COLO668 (cell line): ENCODE measurements around the gene ARHGAP26.

Experiments used
- DNase-seq: peaks from one replicate; lab custom pipeline; 2025; ENCODE audit not compliant: unreplicated experiment; lab: John Stamatoyannopoulos, UW

Gene ARHGAP26

DNA sequence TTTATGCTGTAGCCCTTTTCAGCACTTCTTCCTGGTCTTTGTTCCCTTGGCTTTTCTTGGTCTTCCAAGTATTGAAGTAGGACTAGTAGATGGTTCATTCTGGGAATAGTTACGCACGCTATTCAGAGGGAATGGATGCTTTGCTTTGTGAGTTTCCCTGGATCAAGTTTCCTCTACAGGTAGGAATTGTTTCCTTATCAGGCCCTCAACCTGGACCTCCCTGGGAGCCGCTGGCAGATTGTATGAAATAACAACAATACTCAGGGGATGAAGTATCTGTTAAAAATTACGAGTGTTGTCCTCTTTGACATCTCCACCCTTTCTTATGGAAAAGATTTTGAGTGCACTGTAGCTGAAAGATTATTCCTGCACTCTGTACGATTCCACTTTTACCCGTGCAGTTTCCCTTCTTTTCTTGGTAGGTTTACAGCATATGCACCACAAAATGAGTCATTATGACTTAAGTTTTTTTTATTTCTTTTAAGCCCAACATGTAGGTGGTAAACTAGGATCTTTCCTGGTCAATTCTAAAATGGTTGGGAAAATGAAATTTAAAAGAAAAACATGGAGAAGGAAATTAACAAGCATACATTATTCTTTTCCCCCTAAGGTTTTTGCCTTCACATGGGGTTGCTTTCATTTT, 57.9 kb downstream of the ARHGAP26 start:
- no peak for DNase-seq

DNA sequence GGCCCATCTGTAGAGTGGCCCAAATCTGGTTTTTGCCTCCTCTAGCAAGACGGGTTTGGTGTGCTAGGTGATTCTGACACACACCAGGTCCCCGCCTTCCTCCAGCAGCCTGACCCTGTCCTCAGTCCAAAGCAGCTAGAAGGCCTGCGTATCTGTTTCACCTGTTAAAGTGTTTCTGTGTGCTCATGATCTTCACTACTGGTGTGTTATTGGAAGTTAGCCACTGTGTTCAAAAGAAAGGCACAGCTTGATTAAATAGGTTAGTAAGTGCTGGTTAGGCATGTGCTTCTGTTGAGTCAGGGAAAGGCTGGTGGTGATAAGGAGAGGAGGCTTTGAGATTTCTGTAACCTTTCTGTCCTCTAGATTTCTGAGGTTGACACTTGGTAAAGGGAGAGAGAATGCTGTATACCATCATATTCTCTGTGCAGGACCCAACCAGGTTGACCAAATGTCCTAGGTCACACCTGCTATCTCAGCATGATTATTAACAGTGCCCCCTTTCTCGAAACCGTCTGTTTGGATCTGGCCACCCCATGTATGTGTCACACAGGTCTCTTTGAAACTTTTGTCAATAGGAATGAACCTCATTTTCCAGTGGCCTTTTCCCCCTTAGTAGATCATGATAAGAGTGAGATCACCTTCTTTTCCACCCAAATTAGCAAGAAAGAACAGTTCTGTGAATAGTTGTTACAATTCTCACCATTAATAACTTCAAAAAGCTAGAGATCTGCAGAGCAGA, 58.8 kb downstream of the ARHGAP26 start:
- DNase-seq = no peak

DNA sequence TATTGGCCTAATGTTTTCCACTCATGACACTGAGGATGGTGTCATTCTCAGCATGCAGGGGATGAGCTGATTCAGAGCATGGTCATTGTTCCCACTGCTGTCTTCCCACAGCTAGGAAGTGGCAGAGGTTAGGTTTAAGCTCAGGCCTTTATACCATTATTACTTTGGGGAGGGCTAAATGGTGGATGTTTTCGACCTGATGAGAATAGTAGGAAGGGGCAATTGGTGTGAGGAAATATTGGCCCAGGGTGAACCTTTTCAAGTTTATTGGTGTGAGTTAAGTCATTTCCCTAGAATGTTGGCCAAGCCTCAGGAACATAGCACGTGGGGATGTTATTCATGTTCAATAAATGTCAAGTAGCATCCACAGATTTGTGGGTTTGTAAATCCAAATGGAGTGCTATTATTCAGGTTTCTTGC, 59.6 kb downstream of the ARHGAP26 start:
- no peak for DNase-seq

DNA sequence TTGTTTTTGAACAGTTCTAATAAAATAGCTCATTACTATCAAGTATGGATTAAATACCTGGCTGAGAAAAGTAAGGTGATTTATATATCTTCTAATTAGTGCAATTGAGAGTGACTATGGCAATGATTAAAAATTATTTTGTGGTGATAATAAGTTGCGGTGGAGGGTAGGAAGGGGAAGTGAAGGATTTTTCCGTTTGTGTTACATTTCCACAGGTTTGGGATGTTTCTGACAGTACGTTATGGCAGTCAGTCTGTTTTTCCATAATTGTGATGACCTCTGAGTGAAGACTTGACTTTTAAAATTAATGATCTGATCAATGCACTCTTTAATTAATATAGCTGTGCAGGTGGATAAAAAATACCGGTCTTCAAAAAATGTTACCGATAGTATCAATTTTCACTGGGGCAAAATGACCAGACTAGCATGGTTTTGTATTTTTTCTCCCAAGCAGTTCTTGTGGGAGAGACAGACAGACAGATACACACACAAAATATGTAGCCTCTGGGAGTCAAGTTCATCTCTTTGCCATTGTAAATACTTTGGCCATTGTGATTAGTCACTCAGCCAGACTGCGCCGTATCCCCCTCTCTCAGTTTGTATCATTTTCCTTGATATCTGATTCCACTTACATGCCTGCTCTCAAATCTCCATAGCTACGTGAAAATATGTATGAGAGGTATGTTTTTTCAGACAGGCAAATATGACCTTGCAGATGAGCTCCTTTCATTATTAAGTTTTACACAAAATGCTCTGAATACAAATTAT, 60.2 kb downstream of the ARHGAP26 start:
- DNase-seq = no peak

DNA sequence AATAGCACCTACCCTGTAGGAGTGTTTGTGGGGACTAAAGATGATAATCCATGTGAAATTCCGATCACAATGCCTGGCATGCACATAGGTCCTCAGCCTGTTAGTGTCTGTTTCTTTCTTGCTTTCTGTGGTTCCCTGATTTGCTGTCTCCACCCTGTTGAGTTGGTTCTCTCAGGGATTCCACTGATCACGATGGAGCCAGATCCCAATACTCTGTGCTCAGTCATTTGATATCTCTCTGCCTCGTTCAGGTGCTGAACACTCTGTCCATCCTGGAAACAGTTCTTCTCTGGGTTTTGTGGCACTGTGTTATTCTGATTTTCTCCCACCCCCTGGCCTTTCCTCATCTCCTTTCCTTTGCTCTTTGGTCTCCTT, 60.8 kb downstream of the ARHGAP26 start:
- DNase-seq = no peak

DNA sequence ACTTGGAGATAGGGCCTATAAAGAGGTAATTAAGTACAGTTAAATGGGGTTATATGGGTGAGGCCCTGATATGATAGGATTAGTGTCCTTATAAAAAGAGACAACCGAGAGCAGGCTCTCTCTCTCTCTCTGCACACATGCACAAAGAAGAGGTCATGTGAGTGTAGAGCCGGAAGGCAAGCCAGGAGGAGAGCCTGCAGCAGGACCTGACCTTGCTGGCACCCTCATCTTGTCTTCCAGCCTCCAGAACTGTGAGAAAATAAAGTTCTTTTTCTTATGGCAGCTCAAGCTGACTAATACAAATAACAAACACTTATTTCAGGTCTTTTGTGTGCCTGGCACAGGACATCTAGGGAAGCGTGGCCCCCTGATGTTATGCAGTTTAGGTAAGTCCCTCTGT, 62.1 kb downstream of the ARHGAP26 start:
- DNase-seq = no peak

DNA sequence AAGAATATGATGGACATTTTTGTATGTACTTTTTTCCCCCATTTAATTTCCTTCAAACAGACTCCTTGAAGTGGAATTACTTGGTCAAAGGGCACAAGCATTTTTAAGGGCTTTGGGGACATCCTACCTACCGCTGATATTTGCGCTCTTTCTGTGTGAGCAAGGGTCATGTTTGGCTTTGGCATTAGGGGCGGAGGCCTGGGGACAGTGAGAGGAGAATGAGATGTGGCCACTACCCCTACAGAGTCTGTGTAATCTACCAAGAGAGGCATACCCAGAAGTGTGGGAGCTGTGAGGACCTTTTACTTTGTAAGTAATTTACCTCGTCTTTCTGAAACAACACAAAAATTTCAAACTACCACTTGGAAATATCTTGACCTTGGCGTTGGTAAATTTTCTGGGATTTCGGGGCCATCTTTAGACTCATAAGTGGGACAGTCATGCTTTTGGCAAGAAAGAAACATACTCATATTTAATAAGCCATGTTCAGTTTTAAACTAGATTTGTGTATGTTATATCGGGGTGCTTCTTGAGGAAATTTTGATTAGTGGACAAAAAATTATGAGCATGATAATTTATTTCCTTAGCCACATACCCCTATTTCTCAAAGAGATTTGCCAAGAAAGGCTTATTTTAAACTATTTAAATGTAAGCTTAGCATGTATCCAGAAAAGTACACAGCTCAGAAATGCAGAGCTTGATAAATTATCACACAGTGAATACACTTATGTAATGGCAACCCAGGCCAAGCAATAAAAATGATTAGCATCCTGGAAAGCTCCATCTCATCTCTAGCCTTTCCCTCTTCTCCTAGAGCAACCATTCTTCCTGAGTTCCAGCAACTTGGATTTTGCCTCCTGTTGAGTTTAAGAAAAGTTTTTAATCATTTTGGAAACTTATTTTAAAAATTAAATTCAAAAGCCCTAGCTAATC, 63.6 kb downstream of the ARHGAP26 start:
- DNase-seq = no peak

DNA sequence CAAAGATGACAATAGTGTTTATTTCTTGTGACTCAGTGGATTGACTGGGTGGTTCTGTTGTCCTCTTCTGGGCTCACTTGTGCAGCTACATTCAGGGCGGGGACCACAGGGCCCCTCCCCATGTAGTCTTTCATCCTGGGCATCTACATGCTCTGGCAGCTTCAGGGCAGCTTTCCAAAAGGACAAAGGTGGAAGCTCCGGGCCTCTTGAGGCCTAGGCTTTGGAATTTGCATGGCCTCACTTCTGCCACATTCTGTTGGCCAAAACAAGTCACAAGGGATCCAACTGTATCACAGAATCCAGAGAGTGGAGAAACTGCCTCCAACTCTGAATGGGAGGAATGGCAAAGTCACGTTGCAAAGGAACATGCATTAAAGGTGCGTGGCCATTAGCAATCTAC, 64.3 kb downstream of the ARHGAP26 start:
- no peak for DNase-seq

DNA sequence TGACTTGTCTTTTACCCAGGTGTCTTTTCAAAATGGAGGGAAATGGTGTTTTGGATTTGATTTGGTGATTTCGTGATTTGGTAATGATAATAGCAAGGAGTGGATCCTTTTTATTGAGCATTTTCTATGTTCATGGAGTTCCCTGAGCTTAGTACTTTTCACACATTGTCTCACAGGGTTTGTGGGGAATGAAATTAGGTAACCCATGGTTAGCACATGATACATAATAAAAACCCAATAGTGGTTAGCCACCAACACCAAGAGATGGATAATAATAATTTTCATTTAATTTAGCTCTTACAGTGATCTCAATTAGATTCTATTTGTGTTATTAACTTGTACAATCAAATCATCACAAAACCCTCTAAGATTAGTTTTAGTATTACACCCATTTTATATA, 65.4 kb downstream of the ARHGAP26 start:
- no peak for DNase-seq

DNA sequence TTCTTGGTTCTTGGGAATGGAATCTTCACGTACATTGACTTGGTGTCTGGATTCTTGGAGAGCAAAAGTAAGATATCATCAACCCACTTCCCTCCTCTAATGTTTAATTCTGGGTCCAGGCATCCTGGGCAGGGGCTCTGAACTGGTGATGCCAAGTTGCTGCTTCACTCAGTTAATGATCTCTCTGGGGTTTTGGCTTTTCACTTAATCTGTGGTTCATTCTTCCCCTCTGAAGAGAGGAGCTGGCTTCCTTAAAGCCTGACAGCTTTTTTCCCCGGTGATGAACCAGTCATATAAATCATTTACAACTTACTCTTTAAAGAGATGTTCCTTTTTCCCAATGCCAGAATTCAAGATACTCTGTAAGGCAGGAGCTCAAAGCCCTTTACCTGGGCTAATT, 65.9 kb downstream of the ARHGAP26 start:
- no peak for DNase-seq

DNA sequence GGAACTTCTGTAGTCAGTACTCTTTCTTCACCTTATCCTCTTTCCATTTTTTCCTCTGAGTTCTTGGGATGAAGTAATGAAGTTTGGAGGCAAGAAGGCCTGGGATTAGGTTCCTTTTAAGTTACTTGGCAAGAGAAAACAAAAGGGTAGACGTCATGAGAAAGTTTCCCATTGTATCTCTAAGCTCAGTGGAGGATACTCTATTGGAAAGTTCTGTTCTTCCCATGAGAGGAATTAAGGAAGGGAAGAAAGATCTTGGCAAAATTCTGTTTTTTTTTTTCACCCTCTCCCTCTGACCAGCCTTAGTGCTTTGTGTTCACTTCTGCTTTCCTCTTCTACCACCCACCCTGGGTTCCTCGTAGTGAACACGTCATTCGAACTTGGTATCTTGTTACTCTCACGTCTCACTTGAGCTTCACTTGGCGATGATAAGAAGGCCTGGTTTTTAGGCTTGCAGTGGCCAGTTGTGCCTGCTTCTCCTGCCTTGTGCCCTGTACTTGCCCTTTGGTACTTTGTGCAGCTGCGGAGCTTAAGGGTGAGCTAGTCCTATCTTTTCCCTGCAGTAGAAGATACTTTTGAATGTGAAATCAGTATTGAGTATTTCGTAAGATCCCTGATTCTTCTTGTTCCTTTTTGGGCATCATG, 67.0 kb downstream of the ARHGAP26 start:
- DNase-seq = no peak

DNA sequence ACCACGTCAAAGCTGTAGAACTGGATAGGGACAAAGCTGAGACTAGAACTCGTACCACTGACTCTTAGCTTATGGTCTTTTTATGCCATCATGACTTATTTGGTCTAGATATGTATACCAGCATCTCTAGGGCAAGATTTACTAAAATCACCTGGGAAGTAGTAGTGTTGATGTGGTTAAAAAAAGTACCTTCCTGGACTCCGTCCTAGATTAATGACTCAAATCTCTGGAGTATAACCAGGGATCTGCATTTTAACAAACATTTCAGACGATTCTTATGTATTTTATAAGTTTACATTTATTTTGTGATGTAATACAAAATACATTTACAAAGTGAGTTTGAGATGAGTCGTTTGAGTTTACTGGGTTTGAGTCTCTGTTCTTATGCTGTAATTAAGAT, 68.7 kb downstream of the ARHGAP26 start:
- no peak for DNase-seq

DNA sequence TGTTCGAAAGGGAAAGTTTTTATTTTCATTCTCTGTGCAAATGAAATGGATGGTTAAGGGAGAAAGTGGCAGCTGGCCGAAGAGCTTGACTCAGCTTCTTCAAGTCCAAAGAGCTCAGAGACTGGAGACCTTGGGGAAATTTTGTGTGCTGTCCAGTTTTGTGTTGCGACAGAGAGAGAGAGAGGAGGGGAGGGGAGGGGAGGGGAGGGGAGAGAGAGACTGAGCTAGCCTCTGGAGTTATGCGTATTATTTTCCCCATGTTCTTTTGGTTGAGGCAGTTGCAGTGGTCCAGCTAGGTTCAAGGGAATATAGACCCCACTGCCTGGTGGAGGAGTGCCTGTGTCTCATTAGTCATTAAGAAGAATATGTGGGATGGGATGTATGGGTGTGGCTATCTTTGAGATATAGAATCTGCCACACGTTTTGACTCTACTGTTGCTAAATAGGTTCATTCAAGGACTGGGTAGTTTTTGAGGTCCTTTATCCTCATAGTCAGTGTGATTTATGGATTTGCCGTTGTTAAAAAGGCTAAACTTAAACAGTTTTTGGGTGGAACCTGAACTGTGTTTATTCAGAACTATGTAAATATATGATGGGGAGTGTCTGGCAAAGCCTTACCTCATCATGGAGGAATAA, 69.7 kb downstream of the ARHGAP26 start:
- no peak for DNase-seq

DNA sequence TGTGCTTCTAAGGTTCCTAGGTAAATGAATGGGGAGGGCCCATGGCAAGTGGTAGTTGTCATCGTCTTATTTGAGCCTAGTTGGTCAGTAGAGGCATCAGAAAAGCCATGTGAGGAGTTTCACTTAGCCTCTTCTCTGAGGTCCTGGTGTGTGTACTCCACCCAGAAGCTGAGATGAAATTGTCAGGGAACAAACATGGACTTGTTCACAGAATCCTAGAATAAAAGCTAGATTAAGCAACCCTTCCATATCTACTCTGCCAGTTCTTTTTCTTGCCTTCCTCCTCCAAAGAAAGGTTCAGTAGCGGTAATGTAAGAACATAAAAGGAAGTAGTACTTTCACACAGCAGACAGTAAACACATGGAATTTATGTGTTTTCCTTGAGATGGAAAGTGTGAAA, 70.4 kb downstream of the ARHGAP26 start:
- DNase-seq = no peak

DNA sequence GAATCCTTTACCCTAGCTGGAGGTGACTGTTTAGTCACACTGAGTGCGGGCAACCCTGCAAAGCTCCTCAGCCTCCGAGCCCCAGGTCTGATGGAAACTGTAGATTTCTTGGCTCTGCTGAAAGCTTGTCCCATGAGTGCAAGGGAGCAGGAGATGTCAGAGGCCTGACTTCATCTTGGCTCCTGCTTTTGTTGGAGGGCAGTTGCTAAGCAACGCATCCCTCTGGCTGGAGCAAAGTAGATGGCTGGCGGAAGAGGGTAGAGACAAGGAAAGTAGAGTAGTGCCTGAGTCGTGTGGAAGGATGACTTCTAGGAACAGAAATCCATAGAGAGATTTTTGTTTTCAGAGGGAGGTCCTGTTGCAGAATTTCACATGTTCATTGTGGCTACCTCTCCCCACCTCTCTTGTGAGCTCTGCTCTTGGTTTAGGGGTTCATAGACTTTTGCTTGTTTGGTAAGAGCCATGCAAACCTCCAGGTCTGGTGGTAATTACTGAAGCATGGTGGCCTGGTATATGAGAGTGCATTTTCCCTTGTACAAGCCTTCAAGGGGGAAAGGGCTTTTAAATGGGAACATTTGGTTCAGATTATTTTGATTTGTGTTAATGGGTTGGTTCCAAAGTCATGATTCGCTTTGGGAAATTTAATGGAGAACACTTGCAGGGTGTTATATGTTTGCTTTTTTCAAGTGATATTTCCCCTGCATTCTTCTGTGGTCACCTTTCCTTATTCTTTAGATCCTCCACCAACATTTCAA, 71.5 kb downstream of the ARHGAP26 start:
- no peak for DNase-seq

DNA sequence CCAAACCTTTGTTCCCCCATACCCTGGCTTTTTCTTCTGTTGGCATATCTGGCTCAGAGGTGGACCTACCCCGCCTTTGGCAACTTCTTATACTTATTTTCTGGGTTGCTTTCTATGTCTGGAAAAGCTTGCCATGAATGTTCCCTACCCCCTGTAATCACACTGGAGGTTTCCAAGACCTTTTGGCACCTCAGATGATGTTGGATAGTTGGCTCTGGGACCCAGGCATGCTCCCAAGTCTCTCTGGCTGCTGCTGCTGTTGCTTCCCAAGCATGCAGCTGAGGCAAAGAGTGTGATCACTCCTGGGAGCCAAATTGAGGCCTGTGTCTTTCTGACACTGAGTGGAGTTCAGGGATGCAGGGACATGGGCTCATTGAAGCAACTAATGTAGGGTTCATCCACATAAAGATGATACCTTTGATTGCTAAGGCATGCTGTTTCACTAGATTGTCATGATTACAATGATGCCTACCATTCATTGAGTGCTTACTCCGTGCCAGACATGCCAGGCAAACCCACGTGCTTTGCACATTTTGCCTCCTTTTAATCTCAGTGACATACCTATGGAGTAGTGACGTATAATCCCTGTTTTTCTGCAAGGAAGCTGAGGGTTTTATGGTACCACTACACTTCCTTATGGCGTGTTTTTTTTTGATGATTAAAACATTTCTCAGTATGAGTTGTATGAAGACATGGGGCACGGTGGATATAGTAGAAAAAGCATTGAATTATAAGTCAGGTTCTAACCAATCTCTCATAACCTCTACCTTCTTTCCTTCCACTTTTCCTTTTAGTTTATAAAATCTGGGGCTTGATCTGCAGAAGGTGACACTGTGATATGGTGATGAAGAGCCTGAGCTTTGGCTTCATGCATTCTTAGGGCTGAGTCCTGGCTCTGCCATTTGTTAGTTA, 73.1 kb downstream of the ARHGAP26 start:
- DNase-seq = no peak

DNA sequence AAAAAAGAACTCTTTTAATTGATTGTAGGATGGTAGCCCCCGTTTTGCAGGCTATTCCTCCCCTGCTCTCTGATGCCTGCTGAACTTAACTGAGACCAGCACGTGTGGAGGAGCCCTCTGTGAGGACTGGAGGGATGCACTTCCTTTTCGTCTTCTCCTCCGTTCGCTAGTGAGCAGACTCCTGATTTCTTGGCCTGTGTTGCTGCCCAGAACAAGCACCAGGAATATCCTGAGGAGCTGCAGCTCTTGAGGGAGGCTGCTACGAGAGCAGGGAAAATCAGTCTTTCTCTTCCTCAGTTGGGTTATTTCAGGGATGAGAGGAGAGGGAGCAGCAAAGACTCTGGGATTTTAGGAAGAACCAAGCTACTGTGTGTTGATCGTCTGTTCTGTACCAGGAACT, 74.7 kb downstream of the ARHGAP26 start:
- DNase-seq = no peak

DNA sequence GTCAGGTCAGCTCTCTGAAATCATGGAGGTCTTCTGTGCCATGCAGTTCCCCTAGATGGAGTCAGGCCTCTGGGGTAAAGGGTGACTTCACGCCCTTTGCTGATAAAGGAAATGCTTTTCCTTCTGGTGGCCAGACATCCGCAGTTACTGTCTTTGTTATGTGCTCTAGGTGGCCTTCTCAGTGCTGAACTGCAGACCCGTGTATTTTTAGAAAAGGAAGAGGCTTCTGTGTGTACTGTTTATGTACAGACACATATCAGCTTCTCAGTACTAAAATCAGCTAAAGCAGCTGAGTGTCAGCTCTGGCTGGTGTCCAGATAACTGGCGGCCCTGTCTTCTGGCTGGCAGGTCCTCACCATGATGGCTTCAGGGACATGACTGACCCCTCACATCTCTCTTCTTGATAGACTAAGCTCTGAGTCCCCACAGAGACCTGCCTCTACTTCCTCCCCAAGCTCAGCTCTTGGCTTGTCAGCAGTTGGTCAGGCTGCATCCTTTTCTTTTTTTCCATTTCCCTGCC, 75.3 kb downstream of the ARHGAP26 start:
- no peak for DNase-seq
